ENCODE results near the gene GPR63.

GPR63 gene

GRCh38 chr6:96837081-96837971, at the start of gene GPR63:
TSS of gene GPR63 (minus strand) at chr6:96837477. CDS start at chr6:96799731, 37,746 bp downstream.
- no peak for TF ChIP-seq CTCF (IDR thresholded peaks at IDR 0.05; ENCODE audit: low read depth, low read length)
- peak within 1 kb of the TSS; percentile 85 for H3K4me3 ChIP-seq (ENCODE audit: low read depth, low read length)

GRCh38 chr6:96886519-96886918, 49.2 kb upstream of the GPR63 start:
- no peak overlapping the region for H3K4me3 ChIP-seq (ENCODE audit: low read depth, low read length)
- no peak for TF ChIP-seq CTCF (IDR thresholded peaks at IDR 0.05; ENCODE audit: low read depth, low read length)

- peak overlapping the region; percentile 8; the same call in 1 of the 2 replicates for H3K4me3 ChIP-seq (ENCODE audit: low read depth, low read length)
These were observed 47.9 kb upstream of the GPR63 start for GRCh38 chr6:96885187-96885631.

GRCh38 chr6:96878143-96878542, 40.9 kb upstream of the GPR63 start:
- H3K4me3 ChIP-seq (ENCODE audit: low read depth, low read length) = no peak overlapping the region
- TF ChIP-seq CTCF (IDR thresholded peaks at IDR 0.05; ENCODE audit: low read depth, low read length) = no peak

GRCh38 chr6:96876886-96877545, 39.7 kb upstream of the GPR63 start:
- TF ChIP-seq CTCF (IDR thresholded peaks at IDR 0.05; ENCODE audit: low read depth, low read length) = no peak
- H3K4me3 ChIP-seq (ENCODE audit: low read depth, low read length) = no peak overlapping the region

- TF ChIP-seq CTCF (IDR thresholded peaks at IDR 0.05; ENCODE audit: low read depth, low read length) = no peak
- no peak overlapping the region for H3K4me3 ChIP-seq (ENCODE audit: low read depth, low read length)
These were observed 35.7 kb upstream of the GPR63 start for GRCh38 chr6:96872976-96873375.

GRCh38 chr6:96865055-96865405, 27.8 kb upstream of the GPR63 start:
- no peak for TF ChIP-seq CTCF (IDR thresholded peaks at IDR 0.05; ENCODE audit: low read depth, low read length)
- H3K4me3 ChIP-seq (ENCODE audit: low read depth, low read length) = no peak overlapping the region

Data from WI38 (cell line).